Stimulated activated CD8-positive, alpha-beta memory T cell treated with anti-CD3 and anti-CD28 coated beads, Interleukin-15, amount 100 ng/mL, for 48 hours (primary cell): ENCODE data around the gene ATXN7L1.

Experiments used
- DNase-seq, 2 donors: peaks; one replicate each; pipeline ENCODE4 v3.0.0-alpha.2; 2020; ENCODE audit warnings: low read depth in 2 of 2

Gene ATXN7L1

DNA sequence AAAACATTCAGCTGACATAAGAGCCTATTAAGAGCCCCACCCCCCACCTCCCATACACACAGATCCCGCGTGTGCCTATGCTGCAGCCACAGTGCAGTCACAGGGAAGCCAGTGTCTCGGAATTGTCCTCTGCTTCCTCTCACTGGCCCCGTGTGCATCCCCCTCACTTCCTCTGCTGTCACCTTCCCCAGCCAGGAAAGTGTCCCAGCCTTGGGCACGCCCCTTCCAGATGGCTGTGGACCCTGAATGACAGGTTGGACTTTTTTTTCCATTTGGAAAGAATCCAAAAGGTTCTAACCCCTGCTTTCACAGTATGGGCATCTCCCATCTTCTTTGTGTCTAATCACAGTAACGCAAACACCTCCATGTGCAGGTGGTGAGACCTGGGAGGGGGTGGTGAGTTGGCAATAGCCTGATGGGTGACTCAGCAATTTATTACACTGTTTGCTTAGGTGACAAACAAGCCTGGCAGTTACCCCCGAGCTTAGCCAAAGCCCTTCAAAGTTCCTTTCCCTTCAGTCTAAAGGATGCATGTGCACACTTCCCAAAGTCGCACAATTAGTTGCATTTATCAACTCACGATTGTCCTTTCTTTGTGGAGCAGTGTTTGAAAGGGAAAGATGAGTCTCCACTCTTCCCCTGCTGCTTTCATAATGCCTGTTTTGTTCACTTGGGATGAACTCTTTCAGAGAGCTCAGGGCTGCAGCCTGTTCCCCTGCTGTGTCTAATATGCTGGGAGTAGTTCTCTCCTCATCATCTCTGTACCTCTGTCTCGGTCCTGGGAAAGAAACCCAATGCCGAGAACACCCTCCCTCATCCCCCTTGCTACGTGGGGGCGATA, 227.6 kb downstream of the ATXN7L1 start:
- no peak for DNase-seq

DNA sequence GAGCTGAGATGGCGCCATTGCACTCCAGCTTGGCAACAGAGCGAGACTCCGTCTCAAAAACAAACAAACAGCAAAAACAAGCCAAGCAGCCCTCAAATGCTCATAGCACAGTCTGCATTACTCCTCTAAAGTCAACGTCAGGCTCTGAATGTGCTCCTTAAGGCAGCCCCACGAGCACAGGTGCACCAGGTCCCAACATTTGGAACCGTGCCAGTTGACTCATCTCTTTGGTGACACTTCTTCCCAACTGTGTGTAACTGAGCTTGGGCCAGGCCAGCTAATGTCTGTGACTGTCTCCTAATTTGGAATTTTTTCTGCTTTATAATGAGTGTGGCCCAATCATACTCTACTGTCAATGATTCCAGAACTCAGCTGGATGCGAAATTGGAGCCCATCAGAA, 228.8 kb downstream of the ATXN7L1 start:
- no peak for DNase-seq

DNA sequence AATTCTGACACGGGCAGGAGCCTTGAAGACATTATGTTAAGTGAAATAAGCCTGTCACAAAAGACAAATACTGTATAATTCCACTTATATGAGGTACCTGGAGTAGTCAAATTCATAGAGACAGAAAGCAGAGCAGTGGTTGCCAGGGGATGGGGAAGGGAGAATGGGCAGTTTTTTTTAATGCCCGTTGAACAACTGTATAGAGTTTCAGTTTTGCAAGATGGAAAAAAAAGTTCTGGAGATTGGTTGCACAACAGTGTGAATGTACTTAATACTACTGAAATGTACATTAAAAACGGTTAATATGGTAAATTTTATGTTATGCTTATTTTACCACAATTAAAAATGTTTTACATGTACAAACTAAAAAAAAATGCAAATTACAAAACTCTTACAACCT, 231.5 kb downstream of the ATXN7L1 start:
- DNase-seq: no peak

DNA sequence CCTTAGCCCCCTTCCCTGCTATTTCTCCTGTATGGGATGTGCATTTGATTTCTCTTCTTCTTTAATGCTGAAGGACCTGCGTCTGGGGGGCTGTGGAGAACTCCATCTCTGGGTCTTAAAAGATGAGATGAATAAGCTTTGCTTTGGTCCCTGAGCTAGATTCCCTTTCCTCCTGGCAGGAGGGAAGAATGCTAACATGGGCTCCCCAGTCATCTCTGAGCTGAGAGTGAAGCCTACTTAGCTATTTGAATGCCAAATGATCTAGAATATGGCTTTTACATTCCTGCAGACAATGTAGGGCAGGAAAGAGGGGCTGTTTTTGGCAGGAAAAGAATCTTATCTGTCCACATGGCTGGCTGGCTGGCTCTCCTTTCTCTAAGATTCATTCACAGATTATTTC, 232.5 kb downstream of the ATXN7L1 start:
- no peak for DNase-seq

DNA sequence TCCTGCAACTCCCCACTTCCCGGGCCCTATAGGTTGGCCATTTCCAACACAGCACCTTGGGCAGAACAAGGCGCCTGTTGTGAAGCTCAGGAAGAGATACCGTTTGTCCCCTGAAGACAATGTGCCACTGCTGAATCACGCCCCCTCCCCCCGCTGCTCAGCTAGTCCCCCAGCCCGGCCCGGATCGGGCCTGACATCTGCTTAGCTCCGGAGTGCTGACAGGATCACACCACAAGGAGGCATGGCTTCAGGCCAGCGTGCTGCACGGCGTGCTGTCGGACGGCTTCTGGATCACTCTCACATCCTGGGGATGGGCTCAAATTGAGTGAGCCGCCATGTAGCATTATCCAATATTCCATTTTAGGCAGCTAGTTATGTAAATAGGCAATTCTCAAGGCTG, 233.0 kb downstream of the ATXN7L1 start:
- DNase-seq: no peak

DNA sequence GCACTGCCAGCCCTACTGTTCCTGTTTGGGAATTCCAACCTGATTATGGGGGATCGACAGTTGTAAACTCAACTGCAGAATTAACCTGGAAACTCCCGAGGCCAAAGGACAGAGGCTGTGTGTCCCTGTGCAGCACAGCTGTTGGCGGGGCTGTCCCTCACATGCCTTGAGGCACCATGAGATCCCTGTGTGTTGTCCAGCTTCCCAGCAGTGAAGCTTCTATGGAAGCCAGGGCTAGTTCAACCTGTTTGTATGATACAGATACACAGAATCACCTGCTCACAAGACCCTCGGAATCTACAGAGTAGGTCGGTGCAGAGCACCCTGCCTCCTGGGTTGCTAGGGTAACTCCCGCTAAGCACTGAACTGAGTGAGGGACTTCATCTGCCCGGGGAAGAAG, 234.1 kb downstream of the ATXN7L1 start:
- no peak for DNase-seq

DNA sequence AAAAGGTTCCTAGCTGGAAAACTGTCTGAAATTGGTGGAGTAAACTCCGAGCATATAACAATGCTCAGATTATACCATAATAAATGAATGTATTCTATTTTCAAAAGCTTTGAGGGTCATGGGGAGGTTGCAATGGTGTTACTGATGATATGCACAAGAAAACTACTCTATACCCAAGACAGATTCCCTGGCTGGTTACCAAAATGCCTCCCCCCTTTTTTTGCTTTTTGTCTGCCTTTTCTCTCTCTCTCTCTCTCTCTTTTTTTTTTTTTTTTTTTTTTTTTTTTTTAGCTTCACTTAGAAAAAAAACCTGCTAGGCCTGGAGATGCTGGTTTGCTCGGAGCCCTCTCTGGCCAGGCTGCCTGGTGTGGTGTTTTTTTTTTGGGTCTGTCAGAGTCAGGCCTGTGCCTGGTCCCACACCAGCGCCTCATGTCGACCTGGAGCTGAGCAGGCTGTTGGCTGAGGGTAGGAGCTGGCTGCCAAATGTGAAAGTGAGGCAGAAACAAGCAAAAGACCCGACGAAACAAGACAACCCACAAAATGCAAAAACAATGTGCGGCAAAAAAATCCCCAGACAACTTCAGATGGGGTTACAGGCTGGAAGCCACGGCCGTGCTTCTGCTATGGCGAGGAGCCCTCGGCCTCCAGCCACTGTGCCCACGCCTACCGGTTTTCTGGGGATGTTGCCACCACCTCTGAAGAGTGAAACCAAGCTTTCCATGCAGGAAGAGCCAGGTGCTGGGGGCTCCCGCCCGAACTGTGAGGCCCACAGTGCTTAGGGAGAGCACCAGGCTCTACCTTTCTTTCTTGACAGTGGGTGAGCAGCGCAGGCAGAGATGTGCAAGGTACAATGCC, 235.2 kb downstream of the ATXN7L1 start:
- no peak for DNase-seq

DNA sequence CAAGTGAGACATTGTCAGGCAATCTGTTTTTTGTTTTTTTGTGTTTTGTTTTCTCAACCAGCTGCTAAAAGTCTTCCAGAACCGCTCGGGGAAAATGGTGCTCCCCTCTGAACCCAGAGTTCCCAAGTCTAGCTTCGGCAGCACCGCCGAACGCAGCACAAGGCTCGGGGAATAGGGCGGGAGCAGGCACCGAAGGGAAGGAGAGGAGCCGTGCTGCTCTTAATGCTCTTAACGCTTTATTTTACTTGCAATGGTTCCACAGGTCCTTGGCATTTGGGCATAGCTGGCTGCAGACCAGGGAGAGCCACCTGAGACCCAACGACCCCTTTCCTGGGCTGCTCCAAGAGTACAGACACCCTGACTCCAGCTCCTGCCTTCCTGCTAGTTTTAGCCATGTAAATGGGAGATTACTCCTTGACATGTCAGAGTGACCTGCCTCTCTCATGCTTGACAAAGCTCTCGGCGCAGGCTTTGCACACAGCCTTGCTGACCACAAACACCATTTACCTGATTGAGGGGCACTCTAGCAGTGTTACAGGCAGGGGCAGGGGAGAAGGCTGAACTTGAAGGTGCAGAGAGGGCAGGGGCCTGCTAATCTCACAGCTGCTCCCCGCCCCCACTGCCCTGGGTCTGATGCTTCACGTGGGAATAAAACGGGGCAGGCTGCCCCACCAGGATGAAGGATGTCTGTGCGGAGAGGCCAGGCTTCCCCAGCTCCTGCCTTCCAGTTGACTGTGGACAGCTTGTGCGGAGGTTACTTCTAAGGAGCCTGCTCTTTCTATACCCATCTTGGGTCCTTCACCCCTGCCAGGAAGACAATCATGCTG, 236.5 kb downstream of the ATXN7L1 start:
- DNase-seq: no peak

DNA sequence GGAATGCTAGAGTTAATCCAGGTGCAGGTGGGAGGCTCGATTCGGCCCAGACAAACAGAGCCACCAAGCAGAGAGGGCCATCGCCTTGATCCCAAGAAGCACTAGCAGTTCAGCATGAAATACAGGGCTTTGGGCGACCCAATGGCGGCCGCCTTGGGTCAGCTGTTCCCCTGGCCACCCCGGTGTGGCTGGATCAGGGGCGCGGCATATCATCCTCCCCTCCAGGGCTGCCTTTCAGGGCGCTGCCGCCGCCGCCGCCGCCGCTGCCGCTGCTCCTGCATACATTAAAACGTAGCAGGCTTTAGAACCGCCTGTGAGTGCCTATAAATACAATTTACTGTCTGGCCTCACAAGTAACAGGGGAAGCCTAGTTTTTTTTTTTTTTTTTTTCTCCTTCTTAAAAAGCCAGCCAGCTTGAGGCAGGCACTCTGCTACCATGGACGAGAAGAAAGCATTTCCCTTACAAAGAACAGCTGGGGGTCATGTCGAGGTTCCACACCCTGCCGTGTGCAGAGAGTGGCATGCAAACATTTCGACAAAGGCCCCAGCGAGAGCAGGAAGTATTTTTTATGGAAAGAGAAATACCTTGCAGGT, 237.4 kb downstream of the ATXN7L1 start:
- no peak for DNase-seq

DNA sequence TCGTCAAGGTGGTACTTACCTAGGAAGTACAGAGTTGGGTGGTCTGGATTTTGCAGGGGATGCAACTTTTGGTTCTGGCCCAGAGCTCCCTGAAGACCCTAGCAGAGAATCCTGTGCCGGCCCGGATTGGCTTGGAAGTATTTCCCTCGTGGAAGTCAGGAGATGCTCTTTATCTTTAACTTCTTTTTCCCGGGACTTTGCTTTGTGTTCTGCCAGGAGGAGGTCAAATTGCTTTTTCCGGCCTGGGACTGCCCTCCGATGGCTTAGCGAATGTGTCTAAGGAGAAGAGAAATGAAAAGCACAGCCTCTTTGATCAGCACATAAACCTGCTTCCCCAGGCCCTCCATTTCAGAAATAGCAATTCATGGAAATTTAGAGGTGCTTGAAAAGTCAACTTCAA, 238.1 kb downstream of the ATXN7L1 start:
- DNase-seq: no peak

DNA sequence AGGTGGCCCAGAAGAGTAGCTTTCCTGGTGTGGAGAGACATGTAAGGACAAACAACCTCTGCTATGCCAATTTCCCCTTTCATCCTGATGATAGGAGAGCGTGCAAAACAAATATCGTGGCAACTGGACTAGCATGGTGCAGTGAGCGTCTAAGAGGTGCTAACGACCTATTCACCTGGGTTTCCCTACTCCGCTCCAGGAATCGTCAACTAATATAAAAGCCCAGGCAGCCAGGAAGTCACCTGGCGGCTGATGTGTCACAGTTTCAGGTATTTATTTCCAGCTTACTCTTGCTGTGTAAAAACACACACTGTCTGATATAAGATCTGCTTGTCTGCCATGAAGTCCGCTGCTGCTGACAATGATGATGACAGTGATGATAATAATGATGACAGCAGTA, 238.6 kb downstream of the ATXN7L1 start:
- DNase-seq: no peak

DNA sequence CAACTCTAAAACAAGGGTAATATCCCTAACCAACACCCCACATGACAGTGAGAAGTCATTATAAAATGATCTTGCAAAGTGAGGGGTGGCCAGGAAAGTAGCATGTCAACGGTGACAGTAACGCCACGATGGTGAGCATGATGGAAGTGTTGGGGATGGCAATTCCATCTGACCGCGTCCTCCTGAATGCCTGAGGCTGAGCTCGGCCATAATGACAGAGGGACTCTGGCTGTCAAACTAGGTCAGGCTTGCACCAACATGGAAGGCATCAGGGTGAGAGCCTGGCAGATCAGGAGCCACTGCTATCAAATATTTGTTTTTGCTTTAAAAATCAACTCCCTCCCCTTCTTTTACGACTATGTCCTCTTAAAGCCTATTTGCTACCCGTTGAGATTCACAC, 239.4 kb downstream of the ATXN7L1 start:
- DNase-seq: no peak

DNA sequence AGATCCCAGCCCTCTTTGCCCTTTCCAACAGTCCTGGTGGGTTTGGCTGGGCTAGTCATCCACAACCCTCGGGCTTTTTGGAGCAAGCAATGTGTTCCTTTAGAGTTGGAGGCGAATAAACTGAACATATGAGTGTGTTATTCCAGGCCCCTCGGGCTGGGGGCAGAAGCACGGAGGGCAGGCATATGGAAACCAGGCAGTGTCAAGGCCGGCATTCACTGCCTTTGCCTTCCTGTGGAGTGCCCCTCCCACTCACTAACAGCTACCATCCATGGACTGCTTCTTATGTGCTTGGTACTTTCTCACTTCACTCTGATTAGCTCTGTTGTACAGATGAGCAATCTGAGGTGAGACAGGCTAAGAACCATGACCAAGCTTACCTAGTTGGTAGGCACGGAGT, 241.2 kb downstream of the ATXN7L1 start:
- DNase-seq: no peak

DNA sequence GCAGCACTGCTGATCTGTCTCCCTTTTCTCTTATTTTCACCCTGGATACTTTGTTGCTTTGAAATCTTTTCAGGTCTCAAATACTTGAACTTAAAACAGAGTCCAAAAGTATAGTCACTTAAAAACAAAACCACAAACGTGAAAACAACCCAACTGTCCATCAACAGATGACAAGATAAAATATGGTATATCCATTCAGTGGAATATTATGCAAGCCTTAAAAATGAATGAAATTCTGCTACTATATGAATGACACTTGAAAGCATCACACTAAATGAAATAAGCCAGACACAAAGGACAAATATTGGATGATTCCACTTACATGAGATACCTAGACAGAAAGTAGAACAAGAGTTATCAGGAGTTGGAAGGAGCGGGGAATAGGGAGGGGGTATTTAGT, 250.4 kb downstream of the ATXN7L1 start:
- no peak for DNase-seq

DNA sequence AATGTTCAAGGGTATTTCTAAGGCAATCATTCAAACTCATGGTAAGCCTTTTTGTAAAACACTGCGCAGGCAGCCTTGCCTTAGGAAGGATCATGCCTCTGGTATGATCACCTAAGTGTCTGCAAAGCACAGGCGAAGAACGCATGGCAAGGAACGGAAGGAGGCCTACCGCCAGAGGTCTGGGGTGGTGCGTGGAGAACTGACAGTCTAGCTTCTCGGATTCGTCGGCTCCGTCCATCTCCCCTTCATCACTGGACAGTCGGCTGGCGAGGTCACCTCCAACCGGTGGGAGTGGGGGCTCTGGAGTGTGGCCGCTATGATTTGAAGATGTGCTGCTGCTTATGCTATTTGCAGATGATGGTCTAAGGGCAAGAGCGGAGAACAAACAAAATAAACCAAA, 252.5 kb downstream of the ATXN7L1 start:
- no peak for DNase-seq

DNA sequence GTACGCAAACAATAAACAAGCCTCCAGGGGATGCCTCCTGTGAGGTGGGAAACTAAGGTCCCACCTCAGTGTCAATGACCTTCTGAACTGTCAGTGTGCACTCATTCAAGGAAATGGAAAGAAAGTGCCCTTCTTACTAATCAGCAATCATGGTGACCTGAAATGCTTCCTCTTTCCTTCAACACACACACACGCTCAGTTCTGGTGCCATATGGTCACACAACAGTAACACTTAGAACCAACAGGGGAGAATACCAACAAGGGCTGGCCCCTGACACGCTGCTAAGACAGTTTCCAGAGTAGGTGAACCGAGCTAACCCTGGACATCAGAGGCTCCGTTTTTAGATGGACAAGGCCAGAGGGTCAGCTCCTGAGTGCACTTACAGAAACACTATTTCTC, 253.0 kb downstream of the ATXN7L1 start:
- no peak for DNase-seq

DNA sequence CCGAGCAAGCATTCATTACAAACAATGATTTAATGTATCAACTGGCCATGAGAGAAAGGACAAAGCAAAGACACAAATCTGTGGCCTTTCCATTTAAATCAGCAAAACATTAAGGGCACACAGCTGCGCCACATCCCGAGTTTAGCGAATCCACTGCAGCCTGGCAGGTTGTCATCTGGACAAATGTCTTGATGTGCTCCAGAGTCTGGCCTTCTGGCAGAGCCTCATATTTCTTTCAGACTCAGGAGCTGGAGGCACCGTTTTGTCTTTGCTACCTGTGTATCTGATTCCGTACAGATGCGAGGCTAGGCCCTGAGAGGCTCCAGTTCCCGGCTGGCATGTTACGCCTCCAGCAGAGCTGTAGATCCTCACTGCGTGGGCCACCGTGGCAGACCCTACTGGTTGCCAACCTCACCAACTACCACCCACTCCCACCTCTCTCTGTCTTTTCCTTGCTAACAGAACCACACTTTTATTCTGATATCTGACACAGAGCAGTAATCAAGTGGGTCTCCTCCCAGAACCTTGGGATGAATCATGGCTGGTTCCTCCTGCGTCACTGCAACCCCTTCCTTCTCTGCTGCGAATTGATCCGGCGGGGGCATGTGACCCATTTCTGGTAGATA, 254.2 kb downstream of the ATXN7L1 start:
- no peak for DNase-seq

DNA sequence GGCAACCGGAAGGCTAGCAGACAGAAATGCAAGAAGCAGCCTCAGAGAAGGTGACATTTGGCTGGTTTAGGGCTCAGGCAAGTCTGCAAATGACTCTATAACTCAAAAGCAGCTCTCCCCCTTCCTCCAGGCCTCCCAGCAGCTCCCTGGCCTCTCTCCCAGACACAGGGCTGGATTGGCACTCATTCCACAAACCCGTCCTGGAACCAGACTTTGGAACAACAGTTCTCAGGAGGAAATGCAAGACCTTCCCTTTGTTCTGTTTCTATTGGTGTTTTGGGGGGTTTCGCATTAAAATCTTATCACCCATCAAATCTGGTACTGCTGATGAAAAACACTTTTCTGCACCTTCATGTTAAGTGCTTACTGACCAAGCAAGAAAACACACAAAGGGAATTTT, 254.8 kb downstream of the ATXN7L1 start:
- DNase-seq: no peak

DNA sequence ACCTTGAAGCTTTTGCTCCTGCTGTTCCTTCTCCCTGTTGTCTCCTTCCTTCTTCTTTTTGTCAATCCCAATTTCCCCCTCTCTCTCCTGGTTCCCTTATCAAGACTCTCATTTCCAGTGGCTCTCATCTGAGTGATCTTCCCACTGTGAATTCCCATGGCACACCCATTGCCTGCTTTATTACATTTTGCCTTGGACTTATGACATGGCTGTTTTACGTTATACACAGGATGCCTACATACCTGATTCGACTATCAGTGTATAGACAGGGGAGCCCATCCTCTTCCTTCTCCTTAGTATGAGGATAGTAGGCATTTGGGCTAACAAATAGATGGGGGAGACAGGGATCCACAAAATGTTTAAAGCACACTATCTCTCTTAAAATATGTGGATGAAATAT, 255.2 kb downstream of the ATXN7L1 start:
- no peak for DNase-seq

DNA sequence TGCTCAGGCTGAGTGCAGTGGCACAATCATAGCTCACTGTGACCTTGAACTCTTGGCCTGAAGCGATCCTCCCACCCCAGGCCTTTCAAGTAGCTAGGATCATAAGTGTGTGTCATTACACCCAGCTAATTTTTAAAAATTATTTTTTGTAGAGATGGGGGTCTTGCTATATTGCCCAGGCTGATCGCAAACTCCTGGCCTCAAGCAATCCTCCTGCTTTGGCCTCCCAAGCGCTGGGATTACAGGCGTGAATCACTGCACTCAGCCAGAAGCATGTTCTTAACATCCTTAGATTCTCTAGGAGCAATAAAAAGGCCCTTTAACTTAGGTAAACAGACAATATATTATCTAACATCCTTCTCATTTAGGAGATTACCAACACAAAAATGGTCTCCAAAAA, 256.8 kb downstream of the ATXN7L1 start:
- no peak for DNase-seq

DNA sequence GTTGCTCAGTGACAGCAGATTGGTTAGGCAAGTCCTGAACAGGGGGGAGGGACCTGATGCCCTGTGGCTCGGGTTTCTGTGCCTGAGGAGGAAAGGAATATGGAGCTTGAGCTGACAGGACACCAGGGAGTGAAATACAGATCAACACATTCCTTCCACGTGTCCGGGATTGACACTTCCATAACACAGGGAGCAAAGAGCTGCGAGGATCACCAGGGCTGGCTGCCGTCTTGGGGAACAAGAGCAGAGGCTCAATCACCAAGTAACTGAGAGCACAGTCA, 258.4 kb downstream of the ATXN7L1 start:
- no peak for DNase-seq
